Epithelial cell of esophagus (primary cell): ENCODE data around the gene COQ7.

ENCODE experiments used
- DNase-seq: peaks from one replicate; pipeline ENCODE4 v3.0.0; 2010; ENCODE audit warnings: low read depth
- H3K4me3 ChIP-seq: 2 replicates; pipeline ENCODE4 v1.5.1; 2011; ENCODE audit warnings: mild to moderate bottlenecking, low read length, control low read depth
- CTCF ChIP-seq: IDR thresholded peaks from 2 replicates; pipeline ENCODE4 v1.5.1; 2011; ENCODE audit warnings: low read depth, mild to moderate bottlenecking, low read length, control low read depth, inconsistent platforms; ENCODE audit not compliant: insufficient read depth; ENCODE audit errors: missing control alignments

The COQ7 gene

DNA sequence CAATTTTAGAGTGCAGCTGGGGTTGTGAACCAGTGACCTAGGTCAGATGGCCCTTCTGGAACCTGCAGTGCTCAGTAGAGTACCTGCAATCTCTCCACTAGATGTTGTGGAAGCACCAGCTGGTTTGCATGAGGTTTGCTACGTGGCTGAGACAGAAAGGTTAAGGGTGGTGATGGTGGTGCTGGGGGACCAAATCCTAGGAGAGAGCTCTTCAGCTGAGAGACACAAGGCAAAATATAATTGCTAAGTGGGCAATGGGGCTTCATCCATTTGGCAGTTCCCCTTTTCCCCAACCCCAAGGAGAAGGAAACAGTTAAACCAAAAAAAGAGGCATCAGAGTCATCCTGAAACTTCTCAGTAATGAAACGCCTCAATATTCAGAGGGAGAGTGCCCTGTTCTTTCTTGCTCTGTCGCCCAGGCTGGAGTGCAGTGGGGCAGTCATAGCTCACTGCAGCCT is 60.3 kb downstream of the COQ7 start:
- no peak for TF ChIP-seq CTCF
- H3K4me3 ChIP-seq: no peak overlapping the region
- DNase-seq: no peak

DNA sequence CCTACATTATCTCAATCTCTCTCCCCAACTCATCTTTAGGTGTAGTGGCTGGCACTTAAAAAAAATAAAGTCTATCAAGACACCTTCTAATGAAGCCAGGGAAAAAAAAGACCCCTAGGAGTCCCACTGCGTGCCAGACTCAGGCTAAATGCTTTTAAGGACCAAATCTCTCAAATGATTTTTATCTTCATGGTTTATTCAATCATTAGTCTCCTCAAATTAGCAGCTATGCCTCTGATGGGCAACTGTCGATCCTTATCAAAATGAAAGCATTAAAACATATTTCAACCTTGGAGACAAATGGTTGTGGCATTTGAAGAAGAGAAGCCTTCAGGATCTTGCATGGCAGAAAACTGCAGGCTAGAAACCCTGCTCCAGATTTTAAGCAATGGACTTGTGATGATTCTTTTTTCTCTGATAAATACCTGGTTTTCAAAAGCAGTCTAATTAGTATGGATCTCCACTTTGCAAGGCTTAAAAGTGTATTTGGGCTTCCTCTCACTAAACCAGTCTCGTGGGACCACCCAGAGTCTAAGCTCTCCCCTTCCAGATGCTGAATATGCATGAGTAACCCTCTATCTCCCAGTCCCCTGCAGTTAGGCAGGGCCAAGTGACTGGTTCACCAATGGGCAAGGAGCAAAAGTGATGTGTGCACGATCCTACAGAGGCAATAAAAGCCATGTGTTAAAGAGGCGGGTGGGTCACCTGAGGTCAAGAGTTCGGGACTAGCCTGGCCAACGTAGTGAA is 61.2 kb downstream of the COQ7 start:
- DNase-seq: no peak
- no peak for TF ChIP-seq CTCF
- H3K4me3 ChIP-seq: no peak overlapping the region
